Peyer's patch (tissue), 4 donors: ENCODE measurements around the gene WDR35. TPM values are rescaled to one million over a fixed set of nuclear protein-coding genes. Genes with fewer than 3 reads are reported as not detected.

Experiments
- DNase-seq, 3 donors: peaks; one replicate each; pipeline ENCODE4 v3.0.0-alpha.2; 2017 to 2019
- H3K27ac ChIP-seq, 4 donors: fragments of 200-600 bp; sonication (generic); one replicate each; pipeline ENCODE4 v1.5.1; 2016 to 2019
- H3K27me3 ChIP-seq, 2 donors: fragments of 200-600 bp; sonication (generic); one replicate each; pipeline ENCODE4 v1.5.1; 2019
- H3K36me3 ChIP-seq, 3 donors: fragments of 200-600 bp; sonication (generic); one replicate each; pipeline ENCODE4 v1.5.1; 2016 to 2019
- H3K4me1 ChIP-seq, 4 donors: fragments of 200-600 bp; sonication (generic); one replicate each; pipeline ENCODE4 v1.5.1; 2016 to 2019
- H3K4me3 ChIP-seq, 4 donors: fragments of 200-600 bp; sonication (generic); 1 replicate in 3 of 4; 2 replicates in 1 of 4; pipeline ENCODE4 v1.5.1; 2016 to 2019; ENCODE audit warnings: mild to moderate bottlenecking in 1 of 4
- H3K9me3 ChIP-seq, 4 donors: fragments of 200-600 bp; sonication (generic); one replicate each; pipeline ENCODE4 v1.5.1; 2016 to 2019; ENCODE audit warnings: mild to moderate bottlenecking in 1 of 4
- CTCF ChIP-seq, 6 experiments: fragments of 450-650 bp in 4 of 6; fragments of 200-600 bp in 2 of 6; sonication (generic) in 1 of 6; IDR thresholded peaks; one replicate each; pipeline ENCODE4 v1.5.1; 2017 to 2019; ENCODE audit warnings: antibody characterized with exemption in 6 of 6, mild to moderate bottlenecking in 3 of 6, moderate library complexity in 1 of 6
- POLR2A ChIP-seq, 2 donors: fragments of 450-650 bp; IDR thresholded peaks; one replicate each; pipeline ENCODE4 v1.5.1; 2017; ENCODE audit warnings: antibody characterized with exemption in 2 of 2, mild to moderate bottlenecking in 2 of 2, moderate library complexity in 2 of 2
- total RNA-seq, 4 donors: library from RNA; depleted of rRNA; stranded (reverse); fragments of >200 nt; gene quantifications; one replicate each; pipeline ENCODE4 v1.1.0, GENCODE V29; 2016

The WDR35 gene
- total RNA-seq, 4 donors from 2014 or later, result 3.4 to 4.1 (median 3.8) TPM

DNA sequence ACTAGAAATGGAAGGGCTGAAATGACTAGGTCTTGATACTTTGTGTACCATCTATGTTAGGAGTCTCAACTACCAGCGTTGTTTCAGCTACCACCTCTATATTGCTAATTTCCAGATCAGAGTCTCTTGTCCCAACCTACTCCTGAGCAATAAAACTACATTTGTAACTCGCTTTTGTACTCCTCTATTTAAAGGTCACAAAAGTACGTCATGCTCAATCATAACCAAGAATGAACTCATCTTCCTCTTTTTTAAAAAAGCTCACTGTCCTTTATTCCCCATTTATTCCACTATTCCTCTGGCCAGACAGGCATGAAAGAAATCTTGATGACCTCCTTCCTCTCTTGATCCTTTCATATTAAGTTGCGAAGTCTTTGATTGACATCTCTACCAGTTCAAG, 33.8 kb upstream of the WDR35 start:
- DNase-seq, result no peak
- H3K36me3 ChIP-seq, result peaks cover 0 to 8% (median 0%) of the 10 kb centered on the region in 3 donors
- H3K9me3 ChIP-seq, result peaks cover 0 to 16% (median 2%) of the 10 kb centered on the region in 4 donors
- H3K4me3 ChIP-seq, result no peak overlapping the region
- no peaks in the 10 kb centered on the region for H3K27me3 ChIP-seq
- H3K27ac ChIP-seq, result no peak overlapping the region
- TF ChIP-seq CTCF (IDR thresholded peaks at IDR 0.05) (no peak), POLR2A (IDR thresholded peaks at IDR 0.05) (no peak)
- H3K4me1 ChIP-seq, result peaks cover 0 to 4% (median 0%) of the 10 kb centered on the region in 4 donors

- TF ChIP-seq POLR2A (IDR thresholded peaks at IDR 0.05) (no peak), CTCF (IDR thresholded peaks at IDR 0.05) (no peak)
- no peaks in the 10 kb centered on the region for H3K36me3 ChIP-seq
- no peak overlapping the region for H3K4me3 ChIP-seq
- no peaks in the 10 kb centered on the region for H3K27me3 ChIP-seq
- DNase-seq, result no peak
- peaks cover 0 to 16% (median 2%) of the 10 kb centered on the region in 4 donors for H3K9me3 ChIP-seq
- H3K4me1 ChIP-seq, result no peaks in the 10 kb centered on the region
- no peak overlapping the region for H3K27ac ChIP-seq
Measured at GRCh38 chr2:20021405-20022009, 31.6 kb upstream of the WDR35 start.

DNA sequence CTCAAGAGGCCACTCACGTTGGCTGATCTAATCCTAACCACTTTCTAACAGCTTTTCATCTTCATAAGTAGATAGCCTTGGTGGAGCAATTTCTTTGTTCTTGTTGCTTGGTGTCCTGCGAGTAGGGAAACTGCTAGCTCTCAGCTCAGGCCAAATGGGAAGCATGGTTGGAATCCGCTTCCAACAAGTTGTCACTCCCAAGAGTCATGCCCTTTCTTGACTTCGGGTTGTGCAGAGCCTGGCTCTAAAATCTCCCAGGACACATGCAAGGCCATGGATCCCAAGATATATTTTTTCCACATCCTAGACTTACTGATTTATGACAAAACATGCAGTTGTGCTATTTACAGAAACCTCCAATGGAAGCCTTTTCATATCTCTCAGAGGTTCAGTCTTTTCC, 29.8 kb upstream of the WDR35 start:
- H3K36me3 ChIP-seq, result no peaks in the 10 kb centered on the region
- H3K4me3 ChIP-seq, result no peak overlapping the region
- no peak for DNase-seq
- TF ChIP-seq POLR2A (IDR thresholded peaks at IDR 0.05) (no peak), CTCF (IDR thresholded peaks at IDR 0.05) (no peak)
- no peaks in the 10 kb centered on the region for H3K27me3 ChIP-seq
- H3K4me1 ChIP-seq, result no peaks in the 10 kb centered on the region
- peaks cover 0 to 16% (median 2%) of the 10 kb centered on the region in 4 donors for H3K9me3 ChIP-seq
- no peak overlapping the region for H3K27ac ChIP-seq

DNA sequence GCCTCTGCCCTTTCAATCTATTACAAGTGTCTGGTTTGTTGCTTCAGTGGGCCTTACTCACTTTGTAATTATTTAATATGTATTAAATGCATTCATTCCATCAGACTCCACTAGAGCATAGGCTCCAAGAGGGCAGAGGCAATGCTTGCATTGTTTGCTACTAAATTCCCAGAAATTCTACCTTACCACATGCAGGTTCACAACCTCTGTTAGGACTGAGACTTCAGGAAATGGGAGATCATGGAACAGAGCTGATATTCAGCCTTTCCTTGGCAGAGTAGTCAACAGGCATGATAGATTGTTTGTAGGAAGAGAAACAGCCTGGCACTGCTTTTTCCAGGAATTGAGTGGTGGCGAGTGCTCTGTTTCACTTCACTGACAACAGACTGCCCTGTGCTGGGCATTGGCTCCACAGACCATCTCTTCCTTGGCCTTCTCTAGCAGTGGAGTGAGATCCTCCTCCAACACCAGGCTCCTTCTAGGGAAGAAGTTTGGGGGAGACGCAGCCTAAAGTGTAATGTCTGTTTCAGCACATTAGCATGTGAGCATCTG, 28.8 kb upstream of the WDR35 start:
- no peak overlapping the region for H3K27ac ChIP-seq
- H3K4me1 ChIP-seq, result no peaks in the 10 kb centered on the region
- no peaks in the 10 kb centered on the region for H3K36me3 ChIP-seq
- no peak overlapping the region for H3K4me3 ChIP-seq
- DNase-seq, result no peak
- H3K27me3 ChIP-seq, result no peaks in the 10 kb centered on the region
- peaks cover 0 to 16% (median 2%) of the 10 kb centered on the region in 4 donors for H3K9me3 ChIP-seq
- TF ChIP-seq POLR2A (IDR thresholded peaks at IDR 0.05) (no peak), CTCF (IDR thresholded peaks at IDR 0.05) (no peak)

DNA sequence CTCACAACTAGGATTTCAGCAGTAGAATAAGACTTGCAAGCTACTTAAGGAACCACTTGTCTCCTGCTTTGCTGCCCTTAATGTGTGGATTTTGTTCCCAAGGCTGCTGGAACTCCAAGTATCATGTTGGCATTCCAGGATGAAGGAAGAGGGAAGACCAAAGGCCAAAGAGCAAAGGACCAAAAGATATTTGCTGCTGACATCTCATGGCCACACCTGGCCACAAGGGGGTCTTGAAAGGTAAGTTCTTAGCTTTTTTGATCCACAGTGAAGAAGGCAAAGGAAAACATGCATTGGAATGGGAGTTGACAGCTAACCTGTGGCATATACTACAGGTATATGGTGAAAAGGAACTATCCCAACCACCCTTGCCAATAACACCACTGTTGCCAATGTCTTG, 26.4 kb upstream of the WDR35 start:
- Histone ChIP-seq H3K27ac (no peak overlapping the region), H3K27me3 (peaks cover 0 to 5% of the 10 kb centered on the region in 2 donors), H3K4me3 (no peak overlapping the region), H3K9me3 (peaks cover 0 to 9% (median under 1%) of the 10 kb centered on the region in 4 donors), H3K4me1 (peaks cover 0 to 13% (median 11%) of the 10 kb centered on the region in 4 donors), H3K36me3 (no peaks in the 10 kb centered on the region)
- no peak for DNase-seq
- TF ChIP-seq CTCF (IDR thresholded peaks at IDR 0.05) (peak in 2 of 6 experiments; percentile 8 to 11), POLR2A (IDR thresholded peaks at IDR 0.05) (no peak)
